ENCODE data around the gene KIAA0232. TPM values are rescaled to one million over a fixed set of nuclear protein-coding genes. Genes with fewer than 3 reads are reported as not detected.
"Not testable (repeated sequence)": the region's sequence is repeated elsewhere in the genome, so short reads cannot be mapped to it uniquely, and the experiment has no call there.

Gene KIAA0232
- total RNA-seq, 1 donor from 2014 or later = 40.1 TPM

DNA sequence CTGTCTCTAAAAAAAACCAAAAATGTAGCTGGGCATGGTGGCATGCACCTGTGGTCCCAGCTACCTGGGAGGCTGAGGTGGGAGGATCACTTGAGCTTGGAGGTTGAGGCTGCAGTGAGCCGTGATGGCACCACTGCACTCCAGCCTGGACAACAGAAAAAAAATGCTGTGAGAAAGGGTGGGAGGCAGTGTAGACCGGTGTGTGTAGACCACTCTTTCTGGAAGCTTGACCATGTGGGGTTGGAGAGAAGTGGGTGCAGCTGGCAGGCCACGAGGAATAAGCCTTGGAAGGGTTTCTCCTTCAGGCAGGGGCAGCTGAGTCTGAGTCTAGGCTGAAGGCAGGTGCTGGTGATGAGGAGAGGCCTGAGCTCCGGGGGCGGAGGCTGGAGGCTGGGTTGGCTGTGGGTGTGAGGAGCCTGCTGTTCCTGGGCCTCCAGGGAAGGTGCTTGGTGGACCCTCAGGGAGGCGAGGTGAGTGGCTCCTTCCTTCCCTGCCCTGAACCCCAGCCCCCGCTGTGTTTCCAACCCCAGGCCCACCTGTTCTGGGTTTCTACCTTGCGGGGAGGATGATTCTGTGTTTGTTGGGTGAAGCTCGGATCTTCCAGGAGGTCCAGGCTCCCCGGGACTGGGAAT is 117.8 kb downstream of the KIAA0232 start:
- no peaks in the 10 kb centered on the region for H3K36me3 Mint-ChIP-seq (ENCODE audit: low read depth)
- no peaks in the 10 kb centered on the region for H3K9me3 Mint-ChIP-seq
- no peak overlapping the region for H3K27ac Mint-ChIP-seq (ENCODE audit: unreplicated experiment)
- no peak for TF ChIP-seq CTCF (conservative IDR thresholded peaks at IDR 0.05)
- peak overlapping the region; percentile 41 for H3K4me3 Mint-ChIP-seq
- no peak for DNase-seq (ENCODE audit: low read depth, low spot score)
- H3K27me3 Mint-ChIP-seq (ENCODE audit: low read depth) = no peaks in the 10 kb centered on the region
- peaks cover 6% of the 10 kb centered on the region for H3K4me1 Mint-ChIP-seq

- no peak for TF ChIP-seq CTCF (conservative IDR thresholded peaks at IDR 0.05)
- Mint-ChIP-seq H3K36me3 (ENCODE audit: low read depth) (no peaks in the 10 kb centered on the region), H3K4me3 (no peak overlapping the region), H3K4me1 (peaks cover 4% of the 10 kb centered on the region), H3K9me3 (no peaks in the 10 kb centered on the region), H3K27me3 (ENCODE audit: low read depth) (no peaks in the 10 kb centered on the region), H3K27ac (ENCODE audit: unreplicated experiment) (peak overlapping the region; percentile 6)
- DNase-seq (ENCODE audit: low read depth, low spot score) = no peak
Observed at GRCh38 chr4:6900956-6901355, 118.4 kb downstream of the KIAA0232 start.

DNA sequence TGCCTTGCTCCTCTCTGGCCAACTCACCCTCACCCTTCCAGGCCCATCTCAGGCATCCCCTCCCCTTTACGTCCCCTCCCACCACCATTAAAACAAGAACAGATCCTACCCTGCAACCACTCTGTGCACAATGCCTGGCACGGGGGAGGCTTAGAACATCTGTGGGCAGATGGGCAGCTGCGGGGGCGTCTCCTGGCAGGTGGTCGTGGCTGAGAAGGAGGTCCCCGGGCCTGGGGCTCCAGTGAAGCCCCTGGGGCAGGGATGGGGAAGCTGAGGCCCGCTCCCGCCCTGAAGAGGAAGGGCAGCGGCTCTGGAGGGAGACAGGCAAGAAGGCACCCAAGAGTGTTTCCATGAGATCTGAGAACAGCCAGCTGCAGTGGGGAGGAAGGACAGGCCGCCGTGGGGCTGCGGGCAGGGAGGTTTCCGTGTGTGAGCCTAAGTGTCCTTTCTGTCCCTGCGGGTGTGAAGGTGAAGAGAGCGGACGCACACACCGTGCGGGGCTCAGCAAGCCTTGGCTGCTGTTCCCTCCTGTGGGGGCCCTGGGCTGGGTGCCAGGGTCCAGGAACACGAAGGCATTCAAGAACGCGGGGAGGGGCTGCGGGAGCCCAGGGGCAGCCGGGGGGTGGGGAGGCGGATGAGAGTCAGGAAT is 119.3 kb downstream of the KIAA0232 start:
- H3K27ac Mint-ChIP-seq (ENCODE audit: unreplicated experiment) = no peak overlapping the region
- DNase-seq (ENCODE audit: low read depth, low spot score) = no peak
- H3K36me3 Mint-ChIP-seq (ENCODE audit: low read depth) = no peaks in the 10 kb centered on the region
- no peak overlapping the region for H3K4me3 Mint-ChIP-seq
- TF ChIP-seq CTCF (conservative IDR thresholded peaks at IDR 0.05) = no peak
- no peaks in the 10 kb centered on the region for H3K27me3 Mint-ChIP-seq (ENCODE audit: low read depth)
- H3K4me1 Mint-ChIP-seq = no peaks in the 10 kb centered on the region
- no peaks in the 10 kb centered on the region for H3K9me3 Mint-ChIP-seq

DNA sequence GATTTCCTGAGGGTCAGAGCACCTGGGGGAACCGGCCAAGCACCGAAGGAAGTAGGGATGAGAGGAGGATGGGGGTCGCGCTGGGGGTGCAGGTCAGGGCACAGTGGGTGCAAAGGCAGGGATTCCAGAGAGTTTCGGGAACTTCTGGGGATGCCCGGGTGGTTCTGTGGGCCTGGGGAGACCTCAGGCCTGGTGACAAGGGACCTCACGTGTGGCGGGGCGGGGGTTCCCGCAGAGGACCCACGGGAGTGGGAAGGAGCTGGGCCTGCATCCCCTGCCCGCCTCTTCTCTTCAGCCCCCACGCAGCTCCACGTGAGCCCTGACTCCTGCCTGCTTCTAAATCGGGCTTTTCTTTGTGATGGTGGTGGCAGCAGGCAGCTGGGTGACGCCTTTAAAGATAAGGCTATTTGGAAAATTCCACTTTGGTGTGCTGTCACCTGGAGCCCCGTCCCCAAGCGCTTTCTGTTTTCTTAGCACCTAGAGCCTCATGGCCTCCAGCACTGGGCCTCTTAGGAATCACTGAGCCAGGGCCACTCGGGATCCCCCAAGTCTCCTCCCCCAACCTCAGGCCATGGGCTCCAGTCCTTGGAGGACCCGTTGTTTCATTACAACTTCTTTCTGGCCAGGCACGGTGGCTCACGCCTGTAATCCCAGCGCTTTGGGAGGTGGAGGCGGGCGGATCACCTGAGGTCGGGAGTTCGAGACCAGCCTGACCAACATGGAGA is 120.0 kb downstream of the KIAA0232 start:
- Mint-ChIP-seq H3K27ac (ENCODE audit: unreplicated experiment) (no peak overlapping the region), H3K4me3 (no peak overlapping the region), H3K4me1 (peaks cover 5% of the 10 kb centered on the region), H3K36me3 (ENCODE audit: low read depth) (no peaks in the 10 kb centered on the region), H3K27me3 (ENCODE audit: low read depth) (peaks cover 4% of the 10 kb centered on the region), H3K9me3 (no peaks in the 10 kb centered on the region)
- DNase-seq (ENCODE audit: low read depth, low spot score) = no peak
- TF ChIP-seq CTCF (conservative IDR thresholded peaks at IDR 0.05) = no peak

- H3K9me3 Mint-ChIP-seq = no peaks in the 10 kb centered on the region
- DNase-seq (ENCODE audit: low read depth, low spot score) = no peak
- TF ChIP-seq CTCF (conservative IDR thresholded peaks at IDR 0.05) = no peak
- H3K27me3 Mint-ChIP-seq (ENCODE audit: low read depth) = peaks cover 19% of the 10 kb centered on the region
- no peak overlapping the region for H3K27ac Mint-ChIP-seq (ENCODE audit: unreplicated experiment)
- H3K4me1 Mint-ChIP-seq = peaks cover 24% of the 10 kb centered on the region
- peak overlapping the region; percentile 19 for H3K4me3 Mint-ChIP-seq
- no peaks in the 10 kb centered on the region for H3K36me3 Mint-ChIP-seq (ENCODE audit: low read depth)
Observed at GRCh38 chr4:6905516-6906445, 123.3 kb downstream of the KIAA0232 start.

DNA sequence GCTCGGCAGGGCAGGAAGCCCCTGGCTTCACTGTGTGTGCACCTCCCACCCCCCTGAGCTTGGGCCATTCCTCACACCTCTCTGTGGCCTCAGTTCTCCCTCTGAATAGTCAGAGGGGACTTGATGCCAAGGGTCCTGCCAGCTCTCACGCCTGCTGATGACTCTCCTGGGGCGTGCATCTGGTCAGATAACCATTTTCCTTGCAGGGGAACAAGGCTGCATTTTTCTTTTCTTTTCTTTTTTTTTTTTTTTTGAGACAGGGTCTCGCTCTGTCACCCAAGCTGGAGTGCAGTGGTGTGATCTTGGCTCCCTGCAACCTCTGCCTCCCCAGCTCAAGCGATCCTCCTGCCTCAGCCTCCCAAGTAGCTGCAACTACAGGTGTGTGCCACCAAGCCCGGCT is 124.0 kb downstream of the KIAA0232 start:
- H3K9me3 Mint-ChIP-seq; H3K36me3 Mint-ChIP-seq (ENCODE audit: low read depth); H3K4me3 Mint-ChIP-seq; DNase-seq (ENCODE audit: low read depth, low spot score); H3K27ac Mint-ChIP-seq (ENCODE audit: unreplicated experiment): not testable (repeated sequence)
- Mint-ChIP-seq H3K4me1 (peaks cover 31% of the 10 kb centered on the region), H3K27me3 (ENCODE audit: low read depth) (peaks cover 20% of the 10 kb centered on the region)

Data from neural crest cell (in vitro differentiated cells).